Left lobe of liver (tissue), 2 donors: Measurements from ENCODE around the gene OVOL2. TPM values are rescaled to one million over a fixed set of nuclear protein-coding genes. Genes with fewer than 3 reads are reported as not detected.

Experiments
- ATAC-seq: fragments of 200-7000 bp; cut with Tn5 transposase; one replicate; pipeline ENCODE4 v1.9.1; 2020; ENCODE audit warnings: mild to moderate bottlenecking, moderate library complexity
- DNase-seq: peaks from one replicate; pipeline ENCODE4 v3.0.0-alpha.2; 2020; ENCODE audit warnings: low spot score
- total RNA-seq: library from RNA; stranded (reverse); gene quantifications from one replicate; pipeline ENCODE4 v1.2.1, GENCODE V29; 2021
- donor health status: DM: no; HTN: no; CAD: no; lungs with moderate emphysema.
- donor health status: DM: no; HTN: yes; CAD: no.

The OVOL2 gene
- total RNA-seq, 1 donor from 2014 or later, result 0.18 TPM

- ATAC-seq (no peak), DNase-seq (no peak)
These were observed 65.5 kb downstream of the OVOL2 start for GRCh38 chr20:17992224-17992637.

- no peak for DNase-seq
- no peak for ATAC-seq
These were observed 67.3 kb downstream of the OVOL2 start for GRCh38 chr20:17990278-17990972.

- ATAC-seq (no peak), DNase-seq (no peak)
These were observed 69.7 kb downstream of the OVOL2 start for GRCh38 chr20:17987988-17988387.

- no peak for DNase-seq
These were observed 72.2 kb downstream of the OVOL2 start for GRCh38 chr20:17985388-17986018.

GRCh38 chr20:17976305-17976704, 81.4 kb downstream of the OVOL2 start:
- ATAC-seq (no peak), DNase-seq (no peak)

More at GRCh38 chr20:17985388-17986018, 72.2 kb downstream of the OVOL2 start:
- peak; percentile 96 for ATAC-seq

Other genes with a start within 250 kb of the OVOL2 start
- 29.2 TPM for gene SNX5, start 89.1 kb downstream of the OVOL2 start, total RNA-seq
- gene MGME1, start 88.9 kb downstream of the OVOL2 start, total RNA-seq, result 5.7 TPM
- gene KAT14, start 79.9 kb upstream of the OVOL2 start, total RNA-seq, result 8.3 TPM
- 6.3 TPM for gene PET117, start 79.9 kb upstream of the OVOL2 start, total RNA-seq
- gene ZNF133, start 230.6 kb upstream of the OVOL2 start, total RNA-seq, result 4.7 TPM